HEK293T (cell line): ENCODE data around the gene RABGAP1L.

Experiments used
- CTCF ChIA-PET: fragments of 350-600 bp; formaldehyde crosslinking; extraction: SDS; loops from one replicate; lab custom pipeline; 2021; ENCODE audit warnings: antibody characterized with exemption, inconsistent platforms; lab: Yijun Ruan, JAX
- POLR2A ChIA-PET: fragments of 350-600 bp; formaldehyde crosslinking; extraction: SDS; loops from one replicate; lab custom pipeline; 2020; ENCODE audit warnings: antibody characterized with exemption, inconsistent platforms; lab: Yijun Ruan, JAX
- DNase-seq: peaks from one replicate; pipeline ENCODE4 v3.0.0; 2012; ENCODE audit warnings: mixed read lengths; ENCODE audit errors: extremely low spot score
- ARNT ChIP-seq: fragments of 450-650 bp; IDR thresholded peaks from 2 replicates; pipeline ENCODE4 v1.6.1; 2017; ENCODE audit warnings: mild to moderate bottlenecking
- BHLHE40 ChIP-seq: fragments of 450-650 bp; IDR thresholded peaks from 2 replicates; pipeline ENCODE4 v1.6.1; 2016; ENCODE audit warnings: mild to moderate bottlenecking, moderate library complexity, borderline replicate concordance
- CTBP1 ChIP-seq: fragments of 450-650 bp; IDR thresholded peaks from 2 replicates; pipeline ENCODE4 v1.6.1; 2016; ENCODE audit warnings: borderline replicate concordance
- ELF4 ChIP-seq: fragments of 450-650 bp; IDR thresholded peaks from 2 replicates; pipeline ENCODE4 v1.6.1; 2017; ENCODE audit warnings: antibody characterized with exemption
- FOXA1 ChIP-seq: fragments of 450-650 bp; IDR thresholded peaks from 2 replicates; pipeline ENCODE4 v1.6.1; 2016; ENCODE audit warnings: mild to moderate bottlenecking
- FOXK2 ChIP-seq: fragments of 450-650 bp; IDR thresholded peaks from 2 replicates; pipeline ENCODE4 v1.6.1; 2016; ENCODE audit warnings: mild to moderate bottlenecking
- FOXM1 ChIP-seq: fragments of 450-650 bp; IDR thresholded peaks from 2 replicates; pipeline ENCODE4 v1.6.1; 2017; ENCODE audit warnings: mild to moderate bottlenecking, borderline replicate concordance
- HDGF ChIP-seq: fragments of 450-650 bp; IDR thresholded peaks from 2 replicates; pipeline ENCODE4 v1.6.1; 2017; ENCODE audit warnings: antibody characterized with exemption, borderline replicate concordance
- L3MBTL2 ChIP-seq: fragments of 450-650 bp; conservative IDR thresholded peaks from 2 replicates; pipeline ENCODE4 v1.6.1; 2016; ENCODE audit warnings: mild to moderate bottlenecking
- LEF1 ChIP-seq: fragments of 450-650 bp; IDR thresholded peaks from 2 replicates; pipeline ENCODE4 v1.6.1; 2017; ENCODE audit warnings: mild to moderate bottlenecking, borderline replicate concordance
- NFRKB ChIP-seq: fragments of 450-650 bp; IDR thresholded peaks from 2 replicates; pipeline ENCODE4 v1.6.1; 2016; ENCODE audit warnings: mild to moderate bottlenecking, moderate library complexity
- PKNOX1 ChIP-seq: fragments of 450-650 bp; IDR thresholded peaks from 2 replicates; pipeline ENCODE4 v1.6.1; 2016
- SP1 ChIP-seq: fragments of 450-650 bp; IDR thresholded peaks from 2 replicates; pipeline ENCODE4 v1.6.1; 2017
- SUZ12 ChIP-seq: fragments of 450-650 bp; IDR thresholded peaks from 2 replicates; pipeline ENCODE4 v1.6.1; 2016; ENCODE audit warnings: mild to moderate bottlenecking
- TARDBP ChIP-seq: fragments of 450-650 bp; IDR thresholded peaks from 2 replicates; pipeline ENCODE4 v1.6.1; 2016
- ZNF384 ChIP-seq: fragments of 450-650 bp; IDR thresholded peaks from 2 replicates; pipeline ENCODE4 v1.6.1; 2016

The RABGAP1L gene

GRCh38 chr1:174428739-174429138, 269.4 kb downstream of the RABGAP1L start:
- TF ChIP-seq ZNF384 (no peak), L3MBTL2 (no peak), ELF4 (no peak), ARNT (no peak), FOXA1 (no peak), SUZ12 (no peak), PKNOX1 (no peak), LEF1 (no peak), NFRKB (no peak), FOXK2 (no peak), TARDBP (no peak), BHLHE40 (no peak), SP1 (no peak)
- ChIA-PET POLR2A (no interaction called here), CTCF (no interaction called here)
- DNase-seq, result no peak

GRCh38 chr1:174433451-174433850, 274.1 kb downstream of the RABGAP1L start:
- ChIA-PET POLR2A (no interaction called here), CTCF (no interaction called here)
- TF ChIP-seq BHLHE40, result no peak
- TF ChIP-seq CTBP1, result no peak
- TF ChIP-seq ZNF384, result no peak
- no peak for TF ChIP-seq LEF1
- no peak for TF ChIP-seq FOXK2
- no peak for TF ChIP-seq ARNT
- no peak for TF ChIP-seq TARDBP
- TF ChIP-seq FOXA1, result no peak
- TF ChIP-seq FOXM1, result no peak
- TF ChIP-seq L3MBTL2, result no peak
- no peak for TF ChIP-seq HDGF
- TF ChIP-seq ELF4, result no peak
- TF ChIP-seq NFRKB, result no peak
- TF ChIP-seq PKNOX1, result no peak
- no peak for TF ChIP-seq SUZ12
- TF ChIP-seq SP1, result no peak
- no peak for DNase-seq

- TF ChIP-seq HDGF (no peak), NFRKB (no peak), BHLHE40 (no peak), ELF4 (no peak), FOXK2 (no peak), ARNT (no peak), TARDBP (no peak), CTBP1 (no peak), SP1 (no peak), FOXM1 (no peak), SUZ12 (no peak), LEF1 (no peak), L3MBTL2 (no peak), FOXA1 (no peak), PKNOX1 (no peak), ZNF384 (no peak)
- POLR2A ChIA-PET, result no interaction called here
- no peak for DNase-seq
- CTCF ChIA-PET, result no interaction called here
These were observed 286.0 kb downstream of the RABGAP1L start for GRCh38 chr1:174445351-174445750.

- POLR2A ChIA-PET, result no interaction called here
- no peak for TF ChIP-seq HDGF
- TF ChIP-seq PKNOX1, result no peak
- TF ChIP-seq SP1, result no peak
- no peak for TF ChIP-seq TARDBP
- no peak for TF ChIP-seq ELF4
- no peak for TF ChIP-seq FOXM1
- DNase-seq, result no peak
- CTCF ChIA-PET, result no interaction called here
These were observed 286.5 kb downstream of the RABGAP1L start for GRCh38 chr1:174445817-174446216.

- TF ChIP-seq SP1 (no peak), FOXK2 (no peak), HDGF (no peak), ZNF384 (no peak), LEF1 (no peak), L3MBTL2 (no peak), BHLHE40 (no peak), FOXM1 (no peak), PKNOX1 (no peak), FOXA1 (no peak), CTBP1 (no peak), NFRKB (no peak)
- POLR2A ChIA-PET, result no interaction called here
- no peak for DNase-seq
- CTCF ChIA-PET, result no interaction called here
These were observed 288.7 kb downstream of the RABGAP1L start, which contains the start of gene GPR52 for GRCh38 chr1:174447866-174448530. Gene GPR52, plus strand, starts transcription at chr1:174447964. Its CDS starts 148 bp downstream, at chr1:174448112.
